A549 (cell line): Measurements from ENCODE around the gene LONRF3.

Source experiments
- CHD2 ChIP-seq: fragments of 150-350 bp; IDR thresholded peaks from 2 replicates; pipeline ENCODE4 v1.6.1; 2014; ENCODE audit warnings: low read length; ENCODE audit not compliant: partially characterized antibody
- EP300 ChIP-seq, 2 experiments: fragments of >200 bp; sonication (Bioruptor Twin); formaldehyde crosslinking; IDR thresholded peaks; 2 replicates in 1 of 2; 3 replicates in 1 of 2; pipeline ENCODE4 v1.6.1; 2016 to 2017
- JUNB ChIP-seq: fragments of >200 bp; sonication (Bioruptor Twin); formaldehyde crosslinking; IDR thresholded peaks from 2 replicates; pipeline ENCODE4 v1.6.1; 2016
- MYC ChIP-seq: IDR thresholded peaks from 2 replicates; pipeline ENCODE4 v1.6.1; 2012; ENCODE audit warnings: mild to moderate bottlenecking, inconsistent platforms, low read length, improper control_type of control experiment, borderline replicate concordance
- POLR2A ChIP-seq: IDR thresholded peaks from 2 replicates; pipeline ENCODE4 v1.6.1; 2012; ENCODE audit warnings: mild to moderate bottlenecking, low read length
- POLR2AphosphoS2 ChIP-seq: conservative IDR thresholded peaks from 2 replicates; pipeline ENCODE4 v1.6.1; 2012; ENCODE audit warnings: low read length, improper control_type of control experiment, inconsistent platforms
- RAD21 ChIP-seq, 2 experiments: fragments of >200 bp in 1 of 2; sonication (Bioruptor Twin) in 1 of 2; formaldehyde crosslinking in 1 of 2; IDR thresholded peaks in 1 of 2; conservative IDR thresholded peaks in 1 of 2; 2 replicates in 1 of 2; 3 replicates in 1 of 2; pipeline ENCODE4 v1.6.1; 2012 to 2018; ENCODE audit warnings: inconsistent platforms in 1 of 2
- TF ChIP-seq, protein P1 (sequence below): fragments of 200-600 bp; sonication (generic); IDR thresholded peaks from 2 replicates; pipeline ENCODE4 v1.6.1; 2016; ENCODE audit warnings: antibody characterized with exemption, mild to moderate bottlenecking, moderate library complexity
- TF ChIP-seq, protein P2 (sequence below): fragments of >200 bp; sonication (Bioruptor Twin); formaldehyde crosslinking; IDR thresholded peaks from 3 replicates; pipeline ENCODE4 v1.5.1; 2016
- TF ChIP-seq, protein P3 (sequence below): fragments of 150-350 bp; IDR thresholded peaks from 2 replicates; pipeline ENCODE4 v1.6.1; 2014; ENCODE audit warnings: low read depth, mild to moderate bottlenecking, low read length
- TF ChIP-seq, protein P4 (sequence below): IDR thresholded peaks from 2 replicates; pipeline ENCODE4 v1.6.1; 2012
- TF ChIP-seq, protein P5 (sequence below): fragments of 250-450 bp; sonication (Bioruptor Pico); IDR thresholded peaks from 2 replicates; pipeline ENCODE4 v1.5.0; 2020; ENCODE audit warnings: low read depth, mild to moderate bottlenecking, moderate library complexity
- TF ChIP-seq, protein P6 (sequence below): fragments of >200 bp; sonication (Bioruptor Twin); formaldehyde crosslinking; IDR thresholded peaks from 2 replicates; pipeline ENCODE4 v1.6.1; 2016
- TF ChIP-seq, protein P7 (sequence below): fragments of 450-650 bp; IDR thresholded peaks from 2 replicates; pipeline ENCODE4 v1.6.1; 2014; ENCODE audit warnings: antibody characterized with exemption

DNA sequence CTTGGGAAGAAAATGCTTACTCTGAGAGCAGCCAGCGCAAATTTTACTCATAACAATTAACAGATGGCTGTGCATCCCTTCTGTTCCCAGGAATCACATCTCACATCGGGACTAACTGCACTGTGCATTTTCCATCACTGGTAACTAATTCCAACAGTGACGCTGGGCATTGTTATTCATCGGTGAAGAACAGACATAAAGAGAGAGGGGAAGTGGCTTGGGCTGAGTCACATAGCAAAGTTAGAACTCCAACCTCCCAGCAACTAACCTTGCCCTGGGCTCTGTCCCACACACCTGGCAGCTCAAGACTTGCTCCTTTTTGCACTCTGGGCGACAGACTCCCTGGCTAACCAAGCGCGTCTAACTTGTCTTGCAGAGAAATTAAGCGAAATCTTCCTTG, 6.4 kb upstream of the LONRF3 start:
- TF ChIP-seq, protein P1, sequence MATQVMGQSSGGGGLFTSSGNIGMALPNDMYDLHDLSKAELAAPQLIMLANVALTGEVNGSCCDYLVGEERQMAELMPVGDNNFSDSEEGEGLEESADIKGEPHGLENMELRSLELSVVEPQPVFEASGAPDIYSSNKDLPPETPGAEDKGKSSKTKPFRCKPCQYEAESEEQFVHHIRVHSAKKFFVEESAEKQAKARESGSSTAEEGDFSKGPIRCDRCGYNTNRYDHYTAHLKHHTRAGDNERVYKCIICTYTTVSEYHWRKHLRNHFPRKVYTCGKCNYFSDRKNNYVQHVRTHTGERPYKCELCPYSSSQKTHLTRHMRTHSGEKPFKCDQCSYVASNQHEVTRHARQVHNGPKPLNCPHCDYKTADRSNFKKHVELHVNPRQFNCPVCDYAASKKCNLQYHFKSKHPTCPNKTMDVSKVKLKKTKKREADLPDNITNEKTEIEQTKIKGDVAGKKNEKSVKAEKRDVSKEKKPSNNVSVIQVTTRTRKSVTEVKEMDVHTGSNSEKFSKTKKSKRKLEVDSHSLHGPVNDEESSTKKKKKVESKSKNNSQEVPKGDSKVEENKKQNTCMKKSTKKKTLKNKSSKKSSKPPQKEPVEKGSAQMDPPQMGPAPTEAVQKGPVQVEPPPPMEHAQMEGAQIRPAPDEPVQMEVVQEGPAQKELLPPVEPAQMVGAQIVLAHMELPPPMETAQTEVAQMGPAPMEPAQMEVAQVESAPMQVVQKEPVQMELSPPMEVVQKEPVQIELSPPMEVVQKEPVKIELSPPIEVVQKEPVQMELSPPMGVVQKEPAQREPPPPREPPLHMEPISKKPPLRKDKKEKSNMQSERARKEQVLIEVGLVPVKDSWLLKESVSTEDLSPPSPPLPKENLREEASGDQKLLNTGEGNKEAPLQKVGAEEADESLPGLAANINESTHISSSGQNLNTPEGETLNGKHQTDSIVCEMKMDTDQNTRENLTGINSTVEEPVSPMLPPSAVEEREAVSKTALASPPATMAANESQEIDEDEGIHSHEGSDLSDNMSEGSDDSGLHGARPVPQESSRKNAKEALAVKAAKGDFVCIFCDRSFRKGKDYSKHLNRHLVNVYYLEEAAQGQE = no peak
- no peak for TF ChIP-seq RAD21 (conservative IDR thresholded peaks at IDR 0.05 in 1 of 2, IDR thresholded peaks at IDR 0.05 in 1 of 2)
- TF ChIP-seq, protein P2, sequence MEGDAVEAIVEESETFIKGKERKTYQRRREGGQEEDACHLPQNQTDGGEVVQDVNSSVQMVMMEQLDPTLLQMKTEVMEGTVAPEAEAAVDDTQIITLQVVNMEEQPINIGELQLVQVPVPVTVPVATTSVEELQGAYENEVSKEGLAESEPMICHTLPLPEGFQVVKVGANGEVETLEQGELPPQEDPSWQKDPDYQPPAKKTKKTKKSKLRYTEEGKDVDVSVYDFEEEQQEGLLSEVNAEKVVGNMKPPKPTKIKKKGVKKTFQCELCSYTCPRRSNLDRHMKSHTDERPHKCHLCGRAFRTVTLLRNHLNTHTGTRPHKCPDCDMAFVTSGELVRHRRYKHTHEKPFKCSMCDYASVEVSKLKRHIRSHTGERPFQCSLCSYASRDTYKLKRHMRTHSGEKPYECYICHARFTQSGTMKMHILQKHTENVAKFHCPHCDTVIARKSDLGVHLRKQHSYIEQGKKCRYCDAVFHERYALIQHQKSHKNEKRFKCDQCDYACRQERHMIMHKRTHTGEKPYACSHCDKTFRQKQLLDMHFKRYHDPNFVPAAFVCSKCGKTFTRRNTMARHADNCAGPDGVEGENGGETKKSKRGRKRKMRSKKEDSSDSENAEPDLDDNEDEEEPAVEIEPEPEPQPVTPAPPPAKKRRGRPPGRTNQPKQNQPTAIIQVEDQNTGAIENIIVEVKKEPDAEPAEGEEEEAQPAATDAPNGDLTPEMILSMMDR = no peak
- TF ChIP-seq, protein P3, sequence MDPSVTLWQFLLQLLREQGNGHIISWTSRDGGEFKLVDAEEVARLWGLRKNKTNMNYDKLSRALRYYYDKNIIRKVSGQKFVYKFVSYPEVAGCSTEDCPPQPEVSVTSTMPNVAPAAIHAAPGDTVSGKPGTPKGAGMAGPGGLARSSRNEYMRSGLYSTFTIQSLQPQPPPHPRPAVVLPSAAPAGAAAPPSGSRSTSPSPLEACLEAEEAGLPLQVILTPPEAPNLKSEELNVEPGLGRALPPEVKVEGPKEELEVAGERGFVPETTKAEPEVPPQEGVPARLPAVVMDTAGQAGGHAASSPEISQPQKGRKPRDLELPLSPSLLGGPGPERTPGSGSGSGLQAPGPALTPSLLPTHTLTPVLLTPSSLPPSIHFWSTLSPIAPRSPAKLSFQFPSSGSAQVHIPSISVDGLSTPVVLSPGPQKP = no peak
- TF ChIP-seq POLR2A = no peak
- TF ChIP-seq POLR2AphosphoS2 = no peak
- TF ChIP-seq, protein P4, sequence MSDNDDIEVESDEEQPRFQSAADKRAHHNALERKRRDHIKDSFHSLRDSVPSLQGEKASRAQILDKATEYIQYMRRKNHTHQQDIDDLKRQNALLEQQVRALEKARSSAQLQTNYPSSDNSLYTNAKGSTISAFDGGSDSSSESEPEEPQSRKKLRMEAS = no peak
- no peak for TF ChIP-seq MYC
- no peak for TF ChIP-seq CHD2
- no peak for TF ChIP-seq EP300 (IDR thresholded peaks at IDR 0.05)
- TF ChIP-seq, protein P5, sequence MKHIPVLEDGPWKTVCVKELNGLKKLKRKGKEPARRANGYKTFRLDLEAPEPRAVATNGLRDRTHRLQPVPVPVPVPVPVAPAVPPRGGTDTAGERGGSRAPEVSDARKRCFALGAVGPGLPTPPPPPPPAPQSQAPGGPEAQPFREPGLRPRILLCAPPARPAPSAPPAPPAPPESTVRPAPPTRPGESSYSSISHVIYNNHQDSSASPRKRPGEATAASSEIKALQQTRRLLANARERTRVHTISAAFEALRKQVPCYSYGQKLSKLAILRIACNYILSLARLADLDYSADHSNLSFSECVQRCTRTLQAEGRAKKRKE (CRISPR knock-in tag) = no peak
- TF ChIP-seq, protein P6, sequence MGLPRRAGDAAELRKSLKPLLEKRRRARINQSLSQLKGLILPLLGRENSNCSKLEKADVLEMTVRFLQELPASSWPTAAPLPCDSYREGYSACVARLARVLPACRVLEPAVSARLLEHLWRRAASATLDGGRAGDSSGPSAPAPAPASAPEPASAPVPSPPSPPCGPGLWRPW = no peak
- TF ChIP-seq JUNB = no peak
- TF ChIP-seq, protein P7, sequence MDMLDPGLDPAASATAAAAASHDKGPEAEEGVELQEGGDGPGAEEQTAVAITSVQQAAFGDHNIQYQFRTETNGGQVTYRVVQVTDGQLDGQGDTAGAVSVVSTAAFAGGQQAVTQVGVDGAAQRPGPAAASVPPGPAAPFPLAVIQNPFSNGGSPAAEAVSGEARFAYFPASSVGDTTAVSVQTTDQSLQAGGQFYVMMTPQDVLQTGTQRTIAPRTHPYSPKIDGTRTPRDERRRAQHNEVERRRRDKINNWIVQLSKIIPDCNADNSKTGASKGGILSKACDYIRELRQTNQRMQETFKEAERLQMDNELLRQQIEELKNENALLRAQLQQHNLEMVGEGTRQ = no peak
